ACHN (cell line): Measurements from ENCODE around the gene RASAL1.
A peak's percentile ranks its signal among the peaks of the same experiment; 100 is the strongest.

ENCODE experiments used
- DNase-seq: peaks from one replicate; pipeline ENCODE4 v3.0.0-alpha.2; 2015
- in situ Hi-C: cut with HindIII; loops from 2 replicates; pipeline ENCODE4 v1.10.0; 2017; ENCODE audit warnings: low sequenced_read_pairs, low pct_ligation_motif_present, low pct_unique_long_range_greater_than_20kb

The RASAL1 gene

GRCh38 chr12:113165521-113166450, 30.2 kb upstream of the RASAL1 start:
- no peak for DNase-seq
- in situ Hi-C loops = loop anchor here (25.0 kb wide), 1 partner anchor 103 kb away; the partner anchor contains the start of gene DTX1

- no peak for DNase-seq
- in situ Hi-C loops = loop anchor here (25.0 kb wide), 1 partner anchor 102 kb away; the partner anchor contains the start of gene DTX1
Measured at GRCh38 chr12:113164014-113164413, 28.5 kb upstream of the RASAL1 start.

- DNase-seq = no peak
- in situ Hi-C loops = loop anchor here (25.0 kb wide), 1 partner anchor 101 kb away; the partner anchor contains the start of gene DTX1
Measured at GRCh38 chr12:113163030-113163360, 27.4 kb upstream of the RASAL1 start.

- in situ Hi-C loops = loop anchor here (25.0 kb wide), 1 partner anchor 100 kb away; the partner anchor contains the start of gene DTX1
- peak; percentile 66 for DNase-seq
Measured at GRCh38 chr12:113162102-113163029, 26.8 kb upstream of the RASAL1 start.

GRCh38 chr12:113161415-113162016, 26.0 kb upstream of the RASAL1 start:
- in situ Hi-C loops = loop anchor here (25.0 kb wide), 1 partner anchor 99 kb away; the partner anchor contains the start of gene DTX1
- DNase-seq = peak; percentile 34

- in situ Hi-C loops = loop anchor here (25.0 kb wide), 1 partner anchor 98 kb away; the partner anchor contains the start of gene DTX1
- peak; percentile 26 for DNase-seq
Measured at GRCh38 chr12:113159937-113160336, 24.4 kb upstream of the RASAL1 start.

- no peak for DNase-seq
- in situ Hi-C loops = loop anchor here (25.0 kb wide), 1 partner anchor 96 kb away; the partner anchor contains the start of gene DTX1
Measured at GRCh38 chr12:113158439-113159203, 23.1 kb upstream of the RASAL1 start.

- in situ Hi-C loops = loop anchor here (25.0 kb wide), 1 partner anchor 95 kb away; the partner anchor contains the start of gene DTX1
- DNase-seq = no peak
Measured at GRCh38 chr12:113157218-113157859, 21.8 kb upstream of the RASAL1 start.

- in situ Hi-C loops = loop anchor here (25.0 kb wide), 1 partner anchor 93 kb away; the partner anchor contains the start of gene DTX1
- DNase-seq = no peak
Measured at GRCh38 chr12:113155646-113156045, 20.1 kb upstream of the RASAL1 start.

GRCh38 chr12:113155060-113155459, 19.5 kb upstream of the RASAL1 start:
- in situ Hi-C loops = loop anchor here (25.0 kb wide), 1 partner anchor 93 kb away; the partner anchor contains the start of gene DTX1

GRCh38 chr12:113154351-113154973, 18.9 kb upstream of the RASAL1 start:
- DNase-seq = peak; percentile 47
- in situ Hi-C loops = loop anchor here (25.0 kb wide), 1 partner anchor 92 kb away; the partner anchor contains the start of gene DTX1

More at GRCh38 chr12:113155060-113155459, 19.5 kb upstream of the RASAL1 start:
- DNase-seq = no peak

GRCh38 chr12:113152835-113153814, 17.6 kb upstream of the RASAL1 start:
- peak; percentile 93 for DNase-seq
- in situ Hi-C loops = loop anchor here (25.0 kb wide), 1 partner anchor 91 kb away; the partner anchor contains the start of gene DTX1

- no peak for DNase-seq
- in situ Hi-C loops = loop anchor here (25.0 kb wide), 1 partner anchor 90 kb away; the partner anchor contains the start of gene DTX1
Measured at GRCh38 chr12:113152196-113152834, 16.8 kb upstream of the RASAL1 start.

GRCh38 chr12:113151655-113152054, 16.1 kb upstream of the RASAL1 start:
- no peak for DNase-seq
- in situ Hi-C loops = loop anchor here (25.0 kb wide), 1 partner anchor 89 kb away; the partner anchor contains the start of gene DTX1
